ENCODE data around the gene BCL2L1.
"Not testable (repeated sequence)": the region's sequence is repeated elsewhere in the genome, so short reads cannot be mapped to it uniquely, and the experiment has no call there.

DNA sequence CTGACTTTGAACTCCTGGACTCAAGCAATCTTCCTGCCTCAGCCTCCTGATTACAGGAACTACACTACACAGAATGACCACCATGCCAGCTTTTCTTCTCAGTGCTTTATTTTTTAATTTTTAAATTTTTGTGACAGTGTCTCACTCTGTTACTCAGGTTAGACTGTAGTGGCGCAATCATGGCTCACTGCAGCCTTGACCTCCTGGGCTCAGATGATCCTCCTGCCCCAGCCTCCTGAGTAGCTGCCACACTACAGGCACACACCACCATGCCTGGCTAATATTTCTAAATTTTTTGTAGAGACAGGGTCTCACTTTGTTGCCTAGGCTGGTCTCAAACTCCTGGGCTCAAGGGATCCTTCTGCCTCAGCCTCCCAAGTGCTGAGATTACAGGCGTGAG, 53.7 kb downstream of the BCL2L1 start:
- TF ChIP-seq, protein P1, sequence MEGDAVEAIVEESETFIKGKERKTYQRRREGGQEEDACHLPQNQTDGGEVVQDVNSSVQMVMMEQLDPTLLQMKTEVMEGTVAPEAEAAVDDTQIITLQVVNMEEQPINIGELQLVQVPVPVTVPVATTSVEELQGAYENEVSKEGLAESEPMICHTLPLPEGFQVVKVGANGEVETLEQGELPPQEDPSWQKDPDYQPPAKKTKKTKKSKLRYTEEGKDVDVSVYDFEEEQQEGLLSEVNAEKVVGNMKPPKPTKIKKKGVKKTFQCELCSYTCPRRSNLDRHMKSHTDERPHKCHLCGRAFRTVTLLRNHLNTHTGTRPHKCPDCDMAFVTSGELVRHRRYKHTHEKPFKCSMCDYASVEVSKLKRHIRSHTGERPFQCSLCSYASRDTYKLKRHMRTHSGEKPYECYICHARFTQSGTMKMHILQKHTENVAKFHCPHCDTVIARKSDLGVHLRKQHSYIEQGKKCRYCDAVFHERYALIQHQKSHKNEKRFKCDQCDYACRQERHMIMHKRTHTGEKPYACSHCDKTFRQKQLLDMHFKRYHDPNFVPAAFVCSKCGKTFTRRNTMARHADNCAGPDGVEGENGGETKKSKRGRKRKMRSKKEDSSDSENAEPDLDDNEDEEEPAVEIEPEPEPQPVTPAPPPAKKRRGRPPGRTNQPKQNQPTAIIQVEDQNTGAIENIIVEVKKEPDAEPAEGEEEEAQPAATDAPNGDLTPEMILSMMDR (IDR thresholded peaks at IDR 0.05 in 8 of 11, conservative IDR thresholded peaks at IDR 0.05 in 3 of 11), result not testable (repeated sequence)
- TF ChIP-seq POLR2AphosphoS5 (IDR thresholded peaks at IDR 0.05), result not testable (repeated sequence)
